NCI-H446 treated with DMSO at 0.1 percent for 48 hours (cell line): ENCODE results near the gene GAS2.

Source experiments
- DNase-seq: peaks from one replicate; lab custom pipeline; 2025; lab: John Stamatoyannopoulos, UW

Gene GAS2

DNA sequence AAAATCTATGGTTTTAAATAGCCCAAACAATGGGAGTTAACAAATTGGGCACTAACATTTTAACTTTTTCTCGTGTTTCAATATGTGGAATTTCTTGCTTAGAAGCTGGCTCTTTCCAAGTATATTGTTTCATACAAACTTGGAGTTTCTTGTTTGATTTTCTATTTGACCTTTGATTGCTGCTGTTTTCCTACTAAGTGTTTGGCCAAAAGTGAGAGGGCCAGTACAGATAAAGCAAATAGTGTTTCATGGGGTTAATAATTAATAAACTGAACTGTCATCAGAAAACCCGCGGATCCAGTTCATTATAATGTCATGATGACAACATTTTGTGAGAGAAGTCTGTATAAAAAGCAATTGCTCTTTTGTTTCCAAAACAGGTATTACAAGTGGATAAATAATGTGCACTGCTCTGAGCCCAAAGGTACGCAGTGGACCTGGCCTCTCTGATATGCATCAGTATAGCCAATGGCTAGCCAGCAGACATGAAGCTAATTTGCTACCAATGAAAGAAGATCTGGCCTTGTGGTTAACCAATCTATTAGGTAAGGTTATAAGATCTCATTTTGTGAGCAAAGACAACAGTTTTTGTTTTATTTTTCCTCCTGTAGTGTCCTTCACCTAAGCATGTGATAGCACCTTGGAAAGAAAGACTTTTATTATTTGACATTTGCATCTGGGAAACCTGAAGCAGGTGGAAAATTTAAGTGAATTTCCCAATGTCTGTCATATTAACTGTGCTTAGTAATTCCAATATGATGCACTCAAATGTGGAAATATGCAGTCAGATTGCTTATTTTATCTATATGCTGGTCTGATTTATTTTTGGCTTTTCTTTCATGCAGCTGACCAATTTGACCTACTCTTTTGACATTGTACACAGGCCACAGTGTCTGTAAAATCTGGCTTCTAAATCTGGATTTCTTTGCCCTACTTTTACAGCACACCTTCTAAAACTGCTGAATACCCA lies 8.3 kb downstream of the GAS2 start:
- no peak for DNase-seq

DNA sequence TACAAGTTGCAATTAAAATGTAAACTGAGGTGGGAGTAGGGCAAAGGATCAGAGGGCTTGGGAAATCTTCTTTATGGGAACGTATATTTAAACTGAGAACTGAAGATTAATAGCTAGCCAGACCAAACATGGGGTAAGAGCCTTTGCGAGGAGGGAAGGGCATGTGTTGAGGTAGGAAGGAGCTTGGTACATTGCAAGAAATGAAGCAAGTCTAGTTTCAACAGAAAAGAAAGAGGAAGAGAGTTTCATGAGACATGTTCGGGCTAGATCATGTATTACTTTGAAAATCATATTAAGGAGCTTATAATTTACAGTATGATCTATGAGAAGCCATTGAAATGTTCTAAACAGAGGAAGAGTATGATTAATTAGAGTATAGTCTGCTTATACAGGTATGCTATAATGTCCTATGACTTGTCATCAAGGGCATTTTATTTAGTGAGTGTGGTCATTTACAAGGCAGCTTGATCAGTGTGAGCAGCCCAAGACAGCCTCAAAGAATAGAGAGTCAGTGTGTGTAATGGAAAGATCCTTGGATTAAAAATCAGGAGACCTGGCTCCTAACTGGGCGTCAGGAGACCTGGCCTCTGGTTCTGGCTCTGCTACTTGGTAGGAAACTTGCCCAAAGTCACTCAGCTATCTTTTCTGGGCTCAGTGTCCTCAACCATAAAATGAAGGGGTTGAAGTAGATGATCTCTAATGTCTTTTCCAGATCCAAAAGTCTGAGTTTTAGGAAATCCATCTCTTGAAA lies 10.9 kb downstream of the GAS2 start:
- no peak for DNase-seq

- DNase-seq, result no peak
These were observed 14.2 kb downstream of the GAS2 start for GRCh38 chr11:22680628-22681027.

DNA sequence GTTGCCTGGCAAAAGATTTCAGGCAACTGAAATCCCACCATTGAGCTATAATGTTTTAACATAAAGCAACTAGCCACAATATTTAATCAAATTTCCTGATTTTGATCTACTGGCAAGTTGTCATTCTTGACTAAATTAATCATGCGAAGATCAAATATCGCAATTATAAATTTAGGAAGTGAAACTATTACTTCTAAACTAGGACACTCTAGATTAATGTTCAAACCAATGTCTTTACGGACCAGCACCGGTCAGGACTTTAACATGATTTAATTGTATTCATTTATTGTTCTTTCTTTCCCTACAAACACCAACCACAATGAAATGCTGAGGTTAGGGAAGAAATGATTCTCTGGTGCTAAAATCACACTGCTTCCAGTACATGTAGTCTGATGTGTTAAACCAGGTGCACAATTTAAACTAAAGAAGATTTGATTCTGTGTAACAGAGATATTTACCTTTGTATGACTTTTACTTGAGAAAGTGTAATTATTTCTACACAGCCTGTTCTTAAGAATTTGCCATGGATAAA lies 14.9 kb downstream of the GAS2 start:
- no peak for DNase-seq

- DNase-seq, result no peak
These were observed 17.7 kb downstream of the GAS2 start for GRCh38 chr11:22684082-22684481.

DNA sequence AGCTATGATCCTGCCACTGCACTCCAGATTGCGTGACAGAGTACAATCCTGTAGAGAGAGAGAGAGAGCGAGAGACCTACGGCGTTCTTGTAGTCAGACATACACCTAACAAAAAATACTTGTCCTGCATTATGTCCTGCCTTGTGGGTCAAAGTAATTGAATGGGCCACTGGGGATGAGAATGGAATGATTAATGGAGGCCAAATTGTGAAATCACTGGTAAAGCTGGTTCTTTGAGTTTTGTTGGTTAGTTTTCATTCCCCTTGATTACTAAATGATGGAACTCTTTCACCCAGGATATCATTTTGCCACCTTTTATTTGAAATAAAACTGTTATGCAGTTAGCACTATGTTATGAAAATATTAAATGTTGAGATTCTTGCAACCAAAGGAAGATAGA lies 18.7 kb downstream of the GAS2 start:
- DNase-seq, result no peak

DNA sequence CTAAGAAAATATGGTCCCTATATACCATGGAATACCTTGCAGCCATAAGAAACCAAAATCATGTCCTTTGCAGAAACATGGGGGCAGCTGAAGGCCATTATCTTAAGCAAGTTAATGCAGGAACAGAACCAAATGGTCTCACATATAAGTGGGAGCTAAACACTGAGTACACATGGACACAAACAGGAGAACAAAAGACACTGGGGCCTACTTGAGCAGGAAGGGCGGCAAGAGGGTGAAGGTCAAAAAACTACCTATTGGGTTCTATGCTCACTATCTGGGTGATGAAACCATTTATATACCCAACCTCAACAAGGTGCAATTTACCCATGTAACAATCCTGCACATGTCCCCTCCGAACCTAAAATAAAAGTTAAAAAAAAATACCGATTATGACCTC lies 22.5 kb downstream of the GAS2 start:
- no peak for DNase-seq

- DNase-seq, result no peak
These were observed 23.8 kb downstream of the GAS2 start for GRCh38 chr11:22690257-22690656.

DNA sequence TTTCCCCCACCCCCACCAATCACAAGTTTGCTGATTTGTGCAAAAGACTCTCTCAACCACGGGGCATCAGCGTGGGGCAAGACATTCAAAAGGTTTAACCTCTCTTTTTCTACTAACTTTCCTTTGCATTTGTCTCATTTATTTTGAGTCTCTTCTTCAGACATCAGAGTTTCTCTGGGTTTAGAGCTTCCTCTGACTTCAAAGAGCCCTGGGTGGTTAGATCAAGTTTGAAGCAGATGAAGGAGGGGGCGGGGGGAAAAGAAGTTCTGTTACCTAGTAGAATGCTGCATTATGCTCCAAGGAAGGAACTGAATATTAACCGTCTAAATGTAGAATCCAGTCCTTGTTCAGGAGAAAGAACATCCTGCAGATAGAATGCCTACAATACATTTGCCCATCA lies 24.5 kb downstream of the GAS2 start:
- no peak for DNase-seq

DNA sequence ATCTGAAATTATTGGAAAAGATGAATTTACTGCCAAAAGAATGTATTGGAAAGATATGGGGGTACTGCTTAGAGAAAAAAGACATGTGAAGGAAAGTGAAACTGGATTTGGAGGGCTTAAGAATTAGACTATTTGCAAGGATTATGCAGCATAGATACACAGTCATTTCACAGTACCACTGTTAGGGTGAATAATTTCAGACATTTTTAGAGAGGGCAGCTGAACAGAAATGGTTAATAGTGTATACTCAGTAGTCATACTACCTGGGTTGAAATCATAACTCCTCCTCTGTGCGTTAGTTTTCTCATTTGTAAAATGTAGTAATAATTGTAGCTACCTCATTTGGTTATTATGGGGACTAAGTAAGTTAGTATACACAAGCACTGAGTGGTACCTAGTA lies 33.0 kb downstream of the GAS2 start:
- DNase-seq, result no peak

DNA sequence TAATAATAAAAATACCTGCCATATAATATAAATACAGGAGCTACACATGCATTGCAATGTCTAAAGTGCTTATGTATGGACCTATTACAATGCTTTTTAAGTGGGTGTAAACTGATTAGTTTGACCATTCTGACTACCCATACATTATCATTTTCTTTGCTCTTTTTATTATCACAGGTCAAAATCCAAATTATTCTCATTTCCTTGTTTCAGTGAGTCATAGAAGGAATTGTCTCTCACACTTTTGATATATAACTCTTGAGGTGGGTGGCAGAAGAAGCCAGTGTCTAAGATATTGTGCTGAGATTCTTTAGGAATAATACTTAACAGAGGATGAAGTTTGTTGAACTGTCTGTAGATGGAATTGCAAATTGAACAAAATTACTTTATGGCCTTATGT lies 35.6 kb downstream of the GAS2 start:
- no peak for DNase-seq

DNA sequence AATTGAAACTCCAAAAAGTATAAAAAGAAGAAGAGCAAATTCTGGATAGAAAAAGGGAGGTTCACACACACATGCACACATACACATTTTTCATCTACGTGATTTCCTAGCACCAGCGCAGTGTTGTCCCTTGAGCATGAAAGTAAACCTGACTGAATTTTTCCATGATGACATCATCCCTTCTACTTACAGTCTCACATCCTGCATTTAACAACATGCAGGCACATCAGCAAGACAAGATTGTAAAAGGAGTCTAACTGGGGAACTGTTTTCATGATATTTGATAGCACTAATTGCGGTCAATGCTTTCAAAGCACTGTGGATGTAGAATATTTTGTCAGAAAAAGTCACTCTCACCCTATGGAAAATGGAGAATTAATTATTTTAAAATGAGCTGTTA lies 36.6 kb downstream of the GAS2 start:
- DNase-seq, result peak; percentile 54

GRCh38 chr11:22703591-22703990 lies 37.2 kb downstream of the GAS2 start:
- DNase-seq, result no peak

DNA sequence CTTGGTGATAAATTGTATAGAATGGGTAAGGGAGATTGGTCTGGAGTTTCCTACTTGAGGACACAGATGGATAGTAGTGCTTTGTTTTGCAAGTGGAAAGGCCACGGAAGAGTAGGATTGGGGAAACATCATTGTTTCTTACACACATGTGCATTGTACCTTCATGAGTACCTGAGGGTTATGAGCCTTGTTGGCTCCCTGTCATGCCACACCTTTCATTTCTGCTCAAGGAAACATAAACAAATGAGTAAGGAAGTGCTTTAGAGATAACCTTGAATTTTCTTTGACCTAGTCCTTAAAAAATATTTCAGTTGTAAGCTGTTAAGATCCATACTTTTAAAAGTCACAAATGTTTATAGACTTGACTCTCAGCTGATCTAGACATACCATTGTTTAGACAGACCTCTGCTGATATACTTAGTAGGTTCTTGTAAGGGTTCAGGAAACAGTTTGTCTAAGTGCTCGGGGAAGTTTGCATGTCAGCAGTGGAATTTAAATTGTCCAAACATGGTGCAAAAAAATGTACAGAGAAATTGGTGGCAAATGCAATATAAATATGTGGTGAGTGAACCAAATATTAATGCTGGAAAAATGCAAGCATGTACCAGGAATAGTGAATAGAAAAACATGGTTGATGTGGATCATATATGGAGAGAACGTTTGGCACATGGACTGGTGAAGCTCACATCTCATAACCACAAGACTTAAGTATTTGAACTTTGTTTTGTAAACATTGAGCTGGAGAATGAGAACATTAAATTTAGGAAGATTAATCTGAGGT lies 40.9 kb downstream of the GAS2 start:
- DNase-seq, result no peak

DNA sequence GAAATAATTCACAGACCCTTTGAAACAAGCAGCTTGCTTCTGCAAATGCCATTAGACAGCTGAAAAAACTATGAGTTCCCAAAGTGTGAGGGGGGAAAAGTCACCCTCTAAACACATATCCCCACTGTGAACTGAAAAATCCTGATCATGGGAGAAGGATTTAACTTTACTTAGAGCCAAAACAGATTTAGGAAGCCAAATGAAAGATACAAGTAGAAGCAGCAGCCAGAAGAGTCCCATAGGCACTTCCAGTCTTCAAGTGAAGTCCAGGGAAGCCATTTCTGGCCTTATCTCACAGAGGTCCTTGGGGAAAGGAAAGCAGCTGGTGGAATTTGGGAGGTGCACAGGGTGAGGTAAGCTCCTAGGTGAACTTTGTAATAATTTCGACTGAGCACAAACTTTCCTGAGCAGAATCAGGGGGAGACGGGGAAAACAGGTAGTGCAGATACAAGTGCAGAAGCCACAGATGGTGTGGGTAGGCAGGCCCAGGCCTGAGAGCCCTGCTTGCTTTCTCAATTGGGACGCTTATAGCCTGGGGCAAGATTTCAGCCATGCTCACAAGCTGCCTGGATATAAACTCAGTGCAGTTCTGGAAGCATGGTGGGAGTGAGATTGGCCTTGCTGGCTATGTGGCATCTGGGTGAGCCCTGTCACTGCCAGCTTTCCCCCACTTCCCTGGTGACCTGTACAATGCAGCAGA lies 44.8 kb downstream of the GAS2 start:
- no peak for DNase-seq

DNA sequence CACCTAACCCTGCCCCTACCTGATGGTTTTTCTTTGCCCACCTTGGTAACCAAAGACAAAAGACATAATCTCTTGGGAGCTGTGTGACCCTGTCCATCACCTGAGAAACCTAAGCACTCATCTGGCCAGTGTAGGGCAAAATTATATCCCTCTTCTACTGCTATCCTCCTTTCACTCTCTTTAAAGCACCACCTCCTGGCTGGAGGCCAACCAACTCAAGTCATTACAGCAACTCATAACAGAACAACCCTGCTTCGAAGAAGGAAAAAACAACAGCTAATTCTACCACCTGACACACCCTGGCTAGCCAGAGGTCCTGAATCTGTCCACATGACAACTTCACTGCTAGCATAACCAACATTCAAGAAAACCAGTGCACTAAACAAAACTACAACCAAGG lies 45.5 kb downstream of the GAS2 start:
- DNase-seq, result no peak

GRCh38 chr11:22713336-22713735 lies 46.9 kb downstream of the GAS2 start:
- DNase-seq, result no peak

GRCh38 chr11:22715971-22716370 lies 49.6 kb downstream of the GAS2 start:
- DNase-seq, result no peak

- DNase-seq, result no peak
These were observed 54.0 kb downstream of the GAS2 start for GRCh38 chr11:22720457-22720856.

DNA sequence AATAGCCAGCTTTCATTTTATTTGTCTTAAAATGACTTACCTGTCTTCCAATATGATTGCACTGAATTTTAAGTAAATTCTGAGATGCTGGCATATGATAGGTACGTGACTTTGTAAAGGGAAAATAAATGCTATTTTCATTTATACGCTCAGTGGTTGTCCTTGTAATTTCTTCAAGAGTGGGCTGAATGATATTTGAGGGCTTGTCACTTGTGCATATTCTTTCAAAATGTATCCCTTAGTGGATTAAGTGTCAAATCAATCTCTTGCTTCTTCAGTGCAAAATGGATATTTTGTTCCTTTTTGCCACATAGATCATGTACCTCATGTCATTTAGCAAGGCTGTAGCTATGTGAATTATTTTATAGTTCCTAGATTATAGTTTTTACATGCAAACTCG lies 56.9 kb downstream of the GAS2 start:
- no peak for DNase-seq

DNA sequence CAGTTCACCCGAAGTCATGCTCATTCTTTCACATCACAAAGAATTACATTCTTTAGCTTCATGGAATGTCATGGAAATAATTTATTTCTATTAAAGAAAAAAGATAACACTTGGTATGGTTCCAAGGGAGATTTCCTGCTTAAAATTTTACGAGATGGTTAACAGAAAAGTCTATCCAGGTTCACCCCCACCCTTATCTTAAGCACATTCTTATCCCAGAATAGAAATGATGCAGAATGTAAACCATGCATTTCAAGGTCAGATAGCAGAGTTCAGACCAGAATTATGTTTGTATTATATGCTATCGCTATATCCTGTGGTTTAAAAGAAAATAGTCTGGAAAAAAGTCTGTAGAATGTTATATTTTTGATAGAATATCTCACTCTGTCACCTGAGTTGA lies 58.7 kb downstream of the GAS2 start:
- DNase-seq, result no peak
